Smooth muscle cell (in vitro differentiated cells): Measurements from ENCODE around the gene PCYT1B. TPM values are rescaled to one million over a fixed set of nuclear protein-coding genes. Genes with fewer than 3 reads are reported as not detected.
"Not testable (repeated sequence)": the region's sequence is repeated elsewhere in the genome, so short reads cannot be mapped to it uniquely, and the experiment has no call there.

Source experiments
- DNase-seq: peaks from one replicate; lab custom pipeline; 2025; ENCODE audit not compliant: unreplicated experiment; lab: John Stamatoyannopoulos, UW
- H2AFZ ChIP-seq: fragments of 200-600 bp; sonication (generic); 2 replicates; pipeline ENCODE4 v1.6.0; 2016; ENCODE audit warnings: antibody characterized with exemption, low read depth, mild to moderate bottlenecking
- H3F3A ChIP-seq: fragments of 200-600 bp; sonication (generic); 2 replicates; pipeline ENCODE4 v1.6.0; 2017; ENCODE audit warnings: antibody characterized with exemption, low read depth
- H3K27ac ChIP-seq: fragments of 200-600 bp; sonication (generic); 2 replicates; pipeline ENCODE4 v1.5.1; 2016; ENCODE audit warnings: low read depth, mild to moderate bottlenecking
- H3K27me3 ChIP-seq: fragments of 200-600 bp; sonication (generic); 2 replicates; pipeline ENCODE4 v1.6.1; 2016; ENCODE audit warnings: low read depth, mild to moderate bottlenecking
- H3K36me3 ChIP-seq: fragments of 200-600 bp; sonication (generic); 2 replicates; pipeline ENCODE4 v1.5.1; 2016; ENCODE audit warnings: low read depth
- H3K4me1 ChIP-seq: fragments of 200-600 bp; sonication (generic); 2 replicates; pipeline ENCODE4 v1.5.1; 2016; ENCODE audit warnings: low read depth
- H3K4me2 ChIP-seq: fragments of 200-600 bp; sonication (generic); 2 replicates; pipeline ENCODE4 v1.6.0; 2016; ENCODE audit warnings: mild to moderate bottlenecking
- H3K4me3 ChIP-seq: fragments of 200-600 bp; sonication (generic); 2 replicates; pipeline ENCODE4 v1.5.1; 2016; ENCODE audit warnings: mild to moderate bottlenecking
- H3K79me2 ChIP-seq: fragments of 200-600 bp; sonication (generic); 2 replicates; pipeline ENCODE4 v1.6.0; 2016; ENCODE audit warnings: low read depth, mild to moderate bottlenecking
- H3K9ac ChIP-seq: fragments of 200-600 bp; sonication (generic); 2 replicates; pipeline ENCODE4 v1.6.0; 2016; ENCODE audit warnings: low read depth
- H3K9me3 ChIP-seq: fragments of 200-600 bp; sonication (generic); replicated peaks from 2 replicates; pipeline ENCODE4 v1.5.1; 2016; ENCODE audit warnings: low read depth
- H4K20me1 ChIP-seq: fragments of 200-600 bp; sonication (generic); 2 replicates; pipeline ENCODE4 v1.6.0; 2016; ENCODE audit warnings: low read depth
- CTCF ChIP-seq: fragments of 200-600 bp; sonication (generic); IDR thresholded peaks from 2 replicates; pipeline ENCODE4 v1.5.1; 2017; ENCODE audit warnings: borderline replicate concordance, mild to moderate bottlenecking, antibody characterized with exemption; ENCODE audit not compliant: insufficient read depth, poor library complexity, severe bottlenecking
- WGBS: methylation state at CpG from one replicate; pipeline ENCODE4 v1.1.7; 2016; ENCODE audit warnings: low lambda C conversion rate; 5-methylcytosine and 5-hydroxymethylcytosine counted together
- polyA plus RNA-seq: library from polyadenylated mRNA; unstranded; fragments of >200 nt; fragmentation: Nextera tagmentation; extraction: Ambion mirVana; gene quantifications from 2 replicates; pipeline ENCODE4 v1.2.1, GENCODE V29; 2016
- total RNA-seq: library from RNA; depleted of rRNA; stranded (reverse); fragments of >200 nt; gene quantifications from 2 replicates; pipeline ENCODE4 v1.2.3, GENCODE V29; 2014

The PCYT1B gene
- total and polyA plus RNA-seq, 2 experiments from 2014 or later: 5.1 to 9.4 TPM

DNA sequence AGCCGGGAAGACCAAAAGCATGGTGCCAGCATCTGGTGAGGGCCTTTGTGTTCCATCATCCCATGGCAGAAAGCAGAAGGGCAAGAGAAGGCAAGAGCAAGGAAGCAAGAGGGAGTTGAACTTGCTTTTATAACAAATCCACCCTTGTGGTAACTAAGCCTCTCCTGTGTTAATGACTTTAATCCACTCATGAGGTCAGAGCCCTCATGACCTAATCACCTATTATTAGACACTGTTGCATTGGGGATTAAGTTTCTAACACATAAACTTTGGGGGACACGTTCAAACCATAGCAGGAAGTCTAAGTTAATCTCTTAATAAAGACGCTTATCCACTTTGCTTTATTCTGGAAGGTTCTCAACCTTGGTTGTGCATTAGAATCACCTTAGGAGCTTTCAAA, 12.5 kb upstream of the PCYT1B start:
- Histone ChIP-seq H3K4me2 (peak overlapping the region; percentile 57), H4K20me1 (no peaks in the 10 kb centered on the region), H3K36me3 (no peaks in the 10 kb centered on the region), H3K4me3 (no peak overlapping the region), H3K9me3 (no peaks in the 10 kb centered on the region), H3K27me3 (no peaks in the 10 kb centered on the region), H3F3A (peaks cover 4% of the 10 kb centered on the region), H3K27ac (no peak overlapping the region), H3K79me2 (no peaks in the 10 kb centered on the region), H3K4me1 (peaks cover 20% of the 10 kb centered on the region), H2AFZ (no peak overlapping the region), H3K9ac (no peak overlapping the region)
- TF ChIP-seq CTCF: no peak
- 61% methylated on average over 3 of the region's 3 CpGs for WGBS
- no peak for DNase-seq

DNA sequence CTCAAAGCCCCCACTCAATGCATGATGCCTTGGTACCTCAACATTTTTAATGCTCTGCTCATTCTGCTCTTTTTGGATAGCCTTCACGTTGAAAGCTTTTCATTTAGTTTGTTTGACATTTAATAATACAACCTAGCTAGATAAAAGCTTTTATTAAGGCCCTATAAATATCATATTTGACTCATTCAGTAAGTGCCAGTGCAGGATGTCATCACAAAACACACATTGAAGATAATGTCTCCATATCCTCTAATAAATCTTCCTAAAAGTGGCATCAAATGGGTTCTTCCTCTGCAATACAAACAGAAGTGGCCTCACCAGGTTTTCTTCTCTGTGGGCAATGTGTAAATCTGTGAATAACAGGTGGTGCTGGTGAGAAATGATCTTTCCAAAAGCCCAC, 12.0 kb upstream of the PCYT1B start:
- TF ChIP-seq CTCF: no peak
- Histone ChIP-seq H3K4me1 (peaks cover 20% of the 10 kb centered on the region), H3K79me2 (no peaks in the 10 kb centered on the region), H3F3A (peaks cover 4% of the 10 kb centered on the region), H3K4me2 (peak overlapping the region; percentile 57), H4K20me1 (no peaks in the 10 kb centered on the region), H3K36me3 (no peaks in the 10 kb centered on the region), H3K9me3 (no peaks in the 10 kb centered on the region), H3K9ac (no peak overlapping the region), H2AFZ (no peak overlapping the region), H3K27me3 (no peaks in the 10 kb centered on the region), H3K27ac (no peak overlapping the region), H3K4me3 (no peak overlapping the region)
- no peak for DNase-seq
- 69% methylated on average over 1 of the region's 1 CpG for WGBS

GRCh38 chrX:24658421-24658820, 11.3 kb upstream of the PCYT1B start:
- Histone ChIP-seq H3K4me3 (no peak overlapping the region), H3K27me3 (no peaks in the 10 kb centered on the region), H3K36me3 (no peaks in the 10 kb centered on the region), H3K9me3 (no peaks in the 10 kb centered on the region), H2AFZ (no peak overlapping the region), H4K20me1 (no peaks in the 10 kb centered on the region), H3K4me1 (peaks cover 20% of the 10 kb centered on the region), H3F3A (peaks cover 4% of the 10 kb centered on the region), H3K9ac (no peak overlapping the region), H3K79me2 (no peaks in the 10 kb centered on the region), H3K4me2 (peak overlapping the region; percentile 57), H3K27ac (no peak overlapping the region)
- no peak for DNase-seq
- TF ChIP-seq CTCF: no peak

GRCh38 chrX:24657671-24658386, 10.7 kb upstream of the PCYT1B start:
- peaks cover 4% of the 10 kb centered on the region for H3F3A ChIP-seq
- peak overlapping the region; percentile 33 for H3K4me2 ChIP-seq
- H3K27me3 ChIP-seq: no peaks in the 10 kb centered on the region
- H4K20me1 ChIP-seq: no peaks in the 10 kb centered on the region
- no peak for TF ChIP-seq CTCF
- DNase-seq: no peak
- H3K36me3 ChIP-seq: no peaks in the 10 kb centered on the region
- WGBS: 46% methylated on average over 6 of the region's 6 CpGs
- H3K9me3 ChIP-seq: no peaks in the 10 kb centered on the region
- H3K79me2 ChIP-seq: no peaks in the 10 kb centered on the region
- peaks cover 20% of the 10 kb centered on the region for H3K4me1 ChIP-seq
- H3K9ac ChIP-seq: no peak overlapping the region
- H3K27ac ChIP-seq: no peak overlapping the region
- H3K4me3 ChIP-seq: no peak overlapping the region
- peak overlapping the region; percentile 5 for H2AFZ ChIP-seq

GRCh38 chrX:24655679-24656078, 8.5 kb upstream of the PCYT1B start:
- not testable (repeated sequence) for H3K4me3 ChIP-seq, H2AFZ ChIP-seq, H3K36me3 ChIP-seq, H3K27me3 ChIP-seq, H3F3A ChIP-seq, DNase-seq, H3K79me2 ChIP-seq, H4K20me1 ChIP-seq, H3K9ac ChIP-seq, H3K27ac ChIP-seq, H3K9me3 ChIP-seq, H3K4me2 ChIP-seq
- H3K4me1 ChIP-seq: peaks cover 20% of the 10 kb centered on the region
- WGBS: 54% methylated on average over 9 of the region's 9 CpGs
